SK-N-SH (cell line): ENCODE results near the gene GJC3. TPM values are rescaled to one million over a fixed set of nuclear protein-coding genes. Genes with fewer than 3 reads are reported as not detected.

Experiments
- CTCF ChIA-PET: fragments of 300-600, 350-600 bp; formaldehyde crosslinking; extraction: SDS; loops from one replicate; lab custom pipeline; 2021; lab: Yijun Ruan, JAX
- POLR2A ChIA-PET: fragments of 350-600 bp; sonication (Branson Sonifier 250); formaldehyde crosslinking; extraction: SDS; loops from one replicate; lab custom pipeline; 2020; ENCODE audit warnings: antibody characterized with exemption, inconsistent platforms; lab: Yijun Ruan, JAX
- DNase-seq: peaks from one replicate; pipeline ENCODE4 v3.0.0; 2012
- H2AFZ ChIP-seq: fragments of 200-600 bp; sonication (generic); 2 replicates; pipeline ENCODE4 v1.8.1; 2016; ENCODE audit warnings: antibody characterized with exemption, mild to moderate bottlenecking, low read depth
- H3F3A ChIP-seq: fragments of 200-600 bp; sonication (generic); replicated peaks from 2 replicates; pipeline ENCODE3; 2016; ENCODE audit warnings: antibody characterized with exemption, mild to moderate bottlenecking; ENCODE audit not compliant: insufficient read depth
- H3K27ac ChIP-seq, 2 experiments: fragments of 200-500 bp in 1 of 2; fragments of 200-600 bp in 1 of 2; sonication (Bioruptor generic) in 1 of 2; sonication (generic), shearing (Covaris generic) in 1 of 2; 2 replicates each; pipeline versions ENCODE4 v1.5.1 to v1.6.1; 2014 to 2016; ENCODE audit warnings: low read depth in 2 of 2, inconsistent platforms in 1 of 2, low read length in 1 of 2, mild to moderate bottlenecking in 1 of 2, mixed read lengths in 1 of 2
- H3K27me3 ChIP-seq: fragments of 200-600 bp; sonication (generic), shearing (Covaris generic); 2 replicates; pipeline ENCODE4 v1.6.1; 2016; ENCODE audit warnings: mixed run types; ENCODE audit not compliant: insufficient read depth
- H3K36me3 ChIP-seq, 2 experiments: fragments of 200-500 bp in 1 of 2; fragments of 200-600 bp in 1 of 2; sonication (Bioruptor generic) in 1 of 2; sonication (generic) in 1 of 2; replicated peaks in 1 of 2; 2 replicates each; pipeline versions ENCODE3 to v1.5.1; 2014 to 2016; ENCODE audit warnings: low read length in 1 of 2, mild to moderate bottlenecking in 1 of 2; ENCODE audit not compliant: insufficient read depth in 2 of 2, control insufficient read depth in 1 of 2
- H3K4me1 ChIP-seq, 2 experiments: fragments of 200-500 bp in 1 of 2; fragments of 200-600 bp in 1 of 2; sonication (Bioruptor generic) in 1 of 2; sonication (generic), shearing (Covaris generic) in 1 of 2; 2 replicates each; pipeline versions ENCODE4 v1.5.1 to v1.6.1; 2014 to 2016; ENCODE audit warnings: low read depth in 1 of 2, low read length in 1 of 2, mixed run types in 1 of 2; ENCODE audit not compliant: insufficient read depth in 2 of 2, control insufficient read depth in 1 of 2
- H3K4me2 ChIP-seq: fragments of 200-600 bp; sonication (generic), shearing (Covaris generic); 2 replicates; pipeline ENCODE4 v1.6.1; 2017; ENCODE audit warnings: mixed run types
- H3K4me3 ChIP-seq, 2 experiments: fragments of 200-500 bp in 1 of 2; fragments of 200-600 bp in 1 of 2; sonication (Bioruptor generic) in 1 of 2; sonication (generic), shearing (Covaris generic) in 1 of 2; 2 replicates each; pipeline versions ENCODE4 v1.5.1 to v1.8.1; 2014 to 2016; ENCODE audit warnings: low read depth in 2 of 2, inconsistent platforms in 1 of 2, low read length in 1 of 2, mild to moderate bottlenecking in 1 of 2, mixed read lengths in 1 of 2, moderate library complexity in 1 of 2
- H3K79me2 ChIP-seq: fragments of 200-600 bp; sonication (generic); 2 replicates; pipeline ENCODE4 v1.8.1; 2017; ENCODE audit warnings: mild to moderate bottlenecking; ENCODE audit not compliant: insufficient read depth
- H3K9ac ChIP-seq: fragments of 200-600 bp; sonication (generic); 2 replicates; pipeline ENCODE4 v1.6.1; 2017; ENCODE audit warnings: mixed run types
- H3K9me2 ChIP-seq: fragments of 200-600 bp; sonication (generic); 2 replicates; pipeline ENCODE4 v1.6.1; 2017; ENCODE audit warnings: mixed run types
- H3K9me3 ChIP-seq: fragments of 200-600 bp; sonication (generic); 2 replicates; pipeline ENCODE4 v1.6.1; 2017; ENCODE audit warnings: mixed run types, mild to moderate bottlenecking, moderate library complexity
- H4K20me1 ChIP-seq: fragments of 200-600 bp; sonication (generic); 2 replicates; pipeline ENCODE4 v1.6.1; 2017; ENCODE audit warnings: mild to moderate bottlenecking, mixed run types; ENCODE audit not compliant: insufficient read depth
- ELF1 ChIP-seq: IDR thresholded peaks from 2 replicates; pipeline ENCODE4 v1.4.0; 2012
- GATA2 ChIP-seq: sonication (generic); formaldehyde crosslinking; IDR thresholded peaks from 2 replicates; pipeline ENCODE4 v1.5.0; 2020; ENCODE audit warnings: mild to moderate bottlenecking, missing genetic modification reagents
- MEF2A ChIP-seq: IDR thresholded peaks from 2 replicates; pipeline ENCODE4 v1.4.0; 2012; ENCODE audit warnings: low read depth, borderline replicate concordance
- NFIC ChIP-seq: IDR thresholded peaks from 2 replicates; pipeline ENCODE4 v1.4.0; 2012; ENCODE audit warnings: borderline replicate concordance
- NRF1 ChIP-seq: IDR thresholded peaks from 2 replicates; pipeline ENCODE4 v1.6.1; 2012; ENCODE audit warnings: low read depth, mild to moderate bottlenecking, low read length
- POLR2AphosphoS5 ChIP-seq: IDR thresholded peaks from 2 replicates; pipeline ENCODE4 v1.6.1; 2012; ENCODE audit warnings: low read depth, low read length
- RFX5 ChIP-seq: IDR thresholded peaks from 2 replicates; pipeline ENCODE4 v1.6.1; 2012; ENCODE audit warnings: mild to moderate bottlenecking, improper control_type of control experiment, low read length
- RXRA ChIP-seq: IDR thresholded peaks from 2 replicates; pipeline ENCODE4 v1.4.0; 2012; ENCODE audit warnings: low read depth, mild to moderate bottlenecking, borderline replicate concordance
- SMC3 ChIP-seq: IDR thresholded peaks from 2 replicates; pipeline ENCODE4 v1.6.1; 2012; ENCODE audit warnings: low read depth, low read length, improper control_type of control experiment
- TAF1 ChIP-seq: IDR thresholded peaks from 2 replicates; pipeline ENCODE4 v1.6.1; 2012; ENCODE audit warnings: low read depth, mild to moderate bottlenecking, low read length, moderate library complexity, borderline replicate concordance
- TCF12 ChIP-seq: IDR thresholded peaks from 2 replicates; pipeline ENCODE4 v1.4.0; 2012
- TEAD4 ChIP-seq: IDR thresholded peaks from 2 replicates; pipeline ENCODE4 v1.4.0; 2012; ENCODE audit warnings: mild to moderate bottlenecking, borderline replicate concordance; ENCODE audit not compliant: insufficient read depth
- WGBS: methylation state at CpG from one replicate; pipeline ENCODE4 v1.1.6; 2017; ENCODE audit warnings: low lambda C conversion rate; 5-methylcytosine and 5-hydroxymethylcytosine counted together
- polyA plus RNA-seq, 3 experiments: library from polyadenylated mRNA; depleted of rRNA; stranded (reverse); fragments of >200 nt; gene quantifications; 2 replicates each; pipeline ENCODE4 v1.2.3, GENCODE V29; 2012
- TF ChIP-seq, protein P1 (sequence below): IDR thresholded peaks from 2 replicates; pipeline ENCODE4; 2012
- TF ChIP-seq, protein P2 (sequence below): IDR thresholded peaks from 2 replicates; pipeline ENCODE4 v1.4.0; 2012; ENCODE audit warnings: low read depth, borderline replicate concordance
- TF ChIP-seq, protein P3 (sequence below): fragments of 200-600 bp; sonication (generic); IDR thresholded peaks from 2 replicates; pipeline ENCODE4 v1.6.1; 2017; ENCODE audit warnings: antibody characterized with exemption, mild to moderate bottlenecking, moderate library complexity
- TF ChIP-seq, protein P4 (sequence below): IDR thresholded peaks from 2 replicates; pipeline ENCODE4 v1.6.1; 2012; ENCODE audit warnings: mild to moderate bottlenecking, low read depth, low read length, moderate library complexity

GJC3 gene
- polyA plus RNA-seq, 1 of the 3 experiments (the other 2 are of a cell fraction) = not detected

DNA sequence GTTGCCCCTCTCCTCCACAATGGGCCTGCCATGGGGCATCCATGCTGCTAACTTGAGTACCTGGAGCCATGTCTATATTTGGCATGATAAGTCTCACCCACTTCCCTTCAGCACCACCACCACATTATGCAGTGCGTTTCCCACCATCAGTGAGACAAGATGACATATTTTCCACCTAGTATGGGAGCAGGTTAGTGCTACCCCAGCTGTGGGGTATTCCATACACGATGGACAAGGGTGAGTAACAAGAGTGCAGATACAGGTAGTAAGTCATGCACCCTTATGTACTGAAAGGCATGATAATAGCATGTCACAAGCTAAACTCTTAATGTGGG, 31.4 kb downstream of the GJC3 start:
- 52% methylated on average over 2 of the region's 2 CpGs for WGBS
- no peak for DNase-seq
- CTCF ChIA-PET = interaction anchor here (0.6 to 1.0 kb wide), 2 partner anchors 15 to 53 kb away, joined by 3 read pairs; no protein-coding TSS in a partner anchor
- Histone ChIP-seq H3K36me3 (peaks cover 11 to 20% of the 10 kb centered on the region in 2 experiments), H3K9me2 (no peaks in the 10 kb centered on the region), H3K4me1 (peaks cover 0 to 13% of the 10 kb centered on the region in 2 experiments; a peak in 2 of 4 replicates), H3K27me3 (no peaks in the 10 kb centered on the region; the same call in 1 of the 2 replicates), H3K9me3 (no peaks in the 10 kb centered on the region), H3K79me2 (no peaks in the 10 kb centered on the region), H3K4me3 (no peak overlapping the region), H3K9ac (no peak overlapping the region), H3K27ac (no peak overlapping the region), H2AFZ (no peak overlapping the region), H4K20me1 (no peaks in the 10 kb centered on the region), H3F3A (no peaks in the 10 kb centered on the region), H3K4me2 (no peak overlapping the region)
- POLR2A ChIA-PET = no interaction called here
- TF ChIP-seq GATA2 (CRISPR knock-in tag) (no peak), RXRA (no peak)

DNA sequence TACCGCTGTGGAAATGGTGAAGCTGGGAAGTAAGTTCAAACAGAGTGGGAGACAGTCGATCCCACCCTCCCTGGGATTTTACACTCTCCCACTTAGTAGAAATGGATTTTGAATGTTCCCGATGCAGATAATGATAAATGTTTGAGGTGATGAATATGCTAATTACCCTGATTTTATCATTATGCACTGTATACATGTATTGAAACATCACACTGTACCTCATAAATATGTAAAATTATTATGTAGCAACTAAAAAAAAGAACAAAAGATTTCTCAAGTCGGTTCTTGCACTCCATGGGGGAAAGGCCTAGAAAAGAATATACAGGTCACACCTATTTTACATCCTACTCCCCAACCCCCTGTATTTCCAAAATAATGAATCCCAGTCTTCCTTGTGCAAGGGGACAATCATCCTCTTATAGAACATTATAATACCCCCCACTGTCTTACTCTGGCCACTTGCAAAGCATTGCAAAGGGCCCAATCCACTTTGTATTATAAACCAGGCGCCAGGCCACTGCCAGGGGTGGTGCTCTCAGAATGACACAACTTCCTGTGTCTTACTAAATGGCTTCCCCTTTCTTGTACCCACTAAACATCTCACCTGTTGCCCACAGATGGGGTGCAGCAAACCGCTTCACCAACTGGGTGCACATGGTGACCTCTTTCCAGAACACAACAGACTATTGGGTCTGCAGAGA, 31.9 kb downstream of the GJC3 start:
- no peak overlapping the region for H3K4me3 ChIP-seq
- WGBS = 37% methylated on average over 6 of the region's 6 CpGs
- H4K20me1 ChIP-seq = no peaks in the 10 kb centered on the region
- H3K36me3 ChIP-seq = peaks cover 8 to 16% of the 10 kb centered on the region in 2 experiments
- H3K4me2 ChIP-seq = no peak overlapping the region
- no peak overlapping the region for H3K9ac ChIP-seq
- H3K4me1 ChIP-seq = peaks cover 0 to 13% of the 10 kb centered on the region in 2 experiments; a peak in 2 of 4 replicates
- H3K27ac ChIP-seq = no peak overlapping the region
- no peaks in the 10 kb centered on the region for H3K9me2 ChIP-seq
- TF ChIP-seq, protein P1, sequence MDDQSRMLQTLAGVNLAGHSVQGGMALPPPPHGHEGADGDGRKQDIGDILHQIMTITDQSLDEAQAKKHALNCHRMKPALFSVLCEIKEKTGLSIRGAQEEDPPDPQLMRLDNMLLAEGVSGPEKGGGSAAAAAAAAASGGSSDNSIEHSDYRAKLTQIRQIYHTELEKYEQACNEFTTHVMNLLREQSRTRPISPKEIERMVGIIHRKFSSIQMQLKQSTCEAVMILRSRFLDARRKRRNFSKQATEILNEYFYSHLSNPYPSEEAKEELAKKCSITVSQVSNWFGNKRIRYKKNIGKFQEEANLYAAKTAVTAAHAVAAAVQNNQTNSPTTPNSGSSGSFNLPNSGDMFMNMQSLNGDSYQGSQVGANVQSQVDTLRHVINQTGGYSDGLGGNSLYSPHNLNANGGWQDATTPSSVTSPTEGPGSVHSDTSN = no peak
- TF ChIP-seq MEF2A = no peak
- no peak for TF ChIP-seq POLR2AphosphoS5
- TF ChIP-seq SMC3 = no peak
- TF ChIP-seq, protein P2, sequence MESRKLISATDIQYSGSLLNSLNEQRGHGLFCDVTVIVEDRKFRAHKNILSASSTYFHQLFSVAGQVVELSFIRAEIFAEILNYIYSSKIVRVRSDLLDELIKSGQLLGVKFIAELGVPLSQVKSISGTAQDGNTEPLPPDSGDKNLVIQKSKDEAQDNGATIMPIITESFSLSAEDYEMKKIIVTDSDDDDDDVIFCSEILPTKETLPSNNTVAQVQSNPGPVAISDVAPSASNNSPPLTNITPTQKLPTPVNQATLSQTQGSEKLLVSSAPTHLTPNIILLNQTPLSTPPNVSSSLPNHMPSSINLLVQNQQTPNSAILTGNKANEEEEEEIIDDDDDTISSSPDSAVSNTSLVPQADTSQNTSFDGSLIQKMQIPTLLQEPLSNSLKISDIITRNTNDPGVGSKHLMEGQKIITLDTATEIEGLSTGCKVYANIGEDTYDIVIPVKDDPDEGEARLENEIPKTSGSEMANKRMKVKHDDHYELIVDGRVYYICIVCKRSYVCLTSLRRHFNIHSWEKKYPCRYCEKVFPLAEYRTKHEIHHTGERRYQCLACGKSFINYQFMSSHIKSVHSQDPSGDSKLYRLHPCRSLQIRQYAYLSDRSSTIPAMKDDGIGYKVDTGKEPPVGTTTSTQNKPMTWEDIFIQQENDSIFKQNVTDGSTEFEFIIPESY = no peak
- no peak for TF ChIP-seq RFX5
- TF ChIP-seq, protein P3, sequence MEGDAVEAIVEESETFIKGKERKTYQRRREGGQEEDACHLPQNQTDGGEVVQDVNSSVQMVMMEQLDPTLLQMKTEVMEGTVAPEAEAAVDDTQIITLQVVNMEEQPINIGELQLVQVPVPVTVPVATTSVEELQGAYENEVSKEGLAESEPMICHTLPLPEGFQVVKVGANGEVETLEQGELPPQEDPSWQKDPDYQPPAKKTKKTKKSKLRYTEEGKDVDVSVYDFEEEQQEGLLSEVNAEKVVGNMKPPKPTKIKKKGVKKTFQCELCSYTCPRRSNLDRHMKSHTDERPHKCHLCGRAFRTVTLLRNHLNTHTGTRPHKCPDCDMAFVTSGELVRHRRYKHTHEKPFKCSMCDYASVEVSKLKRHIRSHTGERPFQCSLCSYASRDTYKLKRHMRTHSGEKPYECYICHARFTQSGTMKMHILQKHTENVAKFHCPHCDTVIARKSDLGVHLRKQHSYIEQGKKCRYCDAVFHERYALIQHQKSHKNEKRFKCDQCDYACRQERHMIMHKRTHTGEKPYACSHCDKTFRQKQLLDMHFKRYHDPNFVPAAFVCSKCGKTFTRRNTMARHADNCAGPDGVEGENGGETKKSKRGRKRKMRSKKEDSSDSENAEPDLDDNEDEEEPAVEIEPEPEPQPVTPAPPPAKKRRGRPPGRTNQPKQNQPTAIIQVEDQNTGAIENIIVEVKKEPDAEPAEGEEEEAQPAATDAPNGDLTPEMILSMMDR = no peak
- TF ChIP-seq NFIC = no peak
- no peak for TF ChIP-seq ELF1
- TF ChIP-seq TEAD4 = no peak
- TF ChIP-seq, protein P4, sequence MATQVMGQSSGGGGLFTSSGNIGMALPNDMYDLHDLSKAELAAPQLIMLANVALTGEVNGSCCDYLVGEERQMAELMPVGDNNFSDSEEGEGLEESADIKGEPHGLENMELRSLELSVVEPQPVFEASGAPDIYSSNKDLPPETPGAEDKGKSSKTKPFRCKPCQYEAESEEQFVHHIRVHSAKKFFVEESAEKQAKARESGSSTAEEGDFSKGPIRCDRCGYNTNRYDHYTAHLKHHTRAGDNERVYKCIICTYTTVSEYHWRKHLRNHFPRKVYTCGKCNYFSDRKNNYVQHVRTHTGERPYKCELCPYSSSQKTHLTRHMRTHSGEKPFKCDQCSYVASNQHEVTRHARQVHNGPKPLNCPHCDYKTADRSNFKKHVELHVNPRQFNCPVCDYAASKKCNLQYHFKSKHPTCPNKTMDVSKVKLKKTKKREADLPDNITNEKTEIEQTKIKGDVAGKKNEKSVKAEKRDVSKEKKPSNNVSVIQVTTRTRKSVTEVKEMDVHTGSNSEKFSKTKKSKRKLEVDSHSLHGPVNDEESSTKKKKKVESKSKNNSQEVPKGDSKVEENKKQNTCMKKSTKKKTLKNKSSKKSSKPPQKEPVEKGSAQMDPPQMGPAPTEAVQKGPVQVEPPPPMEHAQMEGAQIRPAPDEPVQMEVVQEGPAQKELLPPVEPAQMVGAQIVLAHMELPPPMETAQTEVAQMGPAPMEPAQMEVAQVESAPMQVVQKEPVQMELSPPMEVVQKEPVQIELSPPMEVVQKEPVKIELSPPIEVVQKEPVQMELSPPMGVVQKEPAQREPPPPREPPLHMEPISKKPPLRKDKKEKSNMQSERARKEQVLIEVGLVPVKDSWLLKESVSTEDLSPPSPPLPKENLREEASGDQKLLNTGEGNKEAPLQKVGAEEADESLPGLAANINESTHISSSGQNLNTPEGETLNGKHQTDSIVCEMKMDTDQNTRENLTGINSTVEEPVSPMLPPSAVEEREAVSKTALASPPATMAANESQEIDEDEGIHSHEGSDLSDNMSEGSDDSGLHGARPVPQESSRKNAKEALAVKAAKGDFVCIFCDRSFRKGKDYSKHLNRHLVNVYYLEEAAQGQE = no peak
- TF ChIP-seq NRF1 = no peak
- no peak for TF ChIP-seq TCF12
- no peak for TF ChIP-seq TAF1
- H3F3A ChIP-seq = no peaks in the 10 kb centered on the region
- H3K79me2 ChIP-seq = no peaks in the 10 kb centered on the region
- POLR2A ChIA-PET = no interaction called here
- CTCF ChIA-PET = interaction anchor here (0.7 kb wide), 1 partner anchor 97 kb away, joined by 4 read pairs; no protein-coding TSS in a partner anchor
- no peaks in the 10 kb centered on the region; the same call in 1 of the 2 replicates for H3K27me3 ChIP-seq
- no peaks in the 10 kb centered on the region for H3K9me3 ChIP-seq
- no peak overlapping the region for H2AFZ ChIP-seq
- DNase-seq = no peak
